ENCODE measurements around the gene ELAPOR2.

GRCh38 chr7:87060288-87060537 lies 759 bp upstream of the ELAPOR2 start:
- TF ChIP-seq CTCF (conservative IDR thresholded peaks at IDR 0.05 in 1 of 2, IDR thresholded peaks at IDR 0.05 in 1 of 2; ENCODE audit: extremely low read depth in 1 of 2, insufficient read depth in 1 of 2, low read depth in 1 of 2, low read length in 2 of 2) (no peak), EZH2 (IDR thresholded peaks at IDR 0.05; ENCODE audit: borderline replicate concordance, low read length) (no peak)

Data from mammary epithelial cell (primary cell).